Esophagus muscularis mucosa (tissue), 4 donors: Measurements from ENCODE around the gene GNAO1.

Source experiments
- EP300 ChIP-seq: sonication (generic); formaldehyde crosslinking; IDR thresholded peaks from one replicate; pipeline ENCODE4 v1.6.1; 2017; ENCODE audit warnings: antibody characterized with exemption
- POLR2A ChIP-seq: fragments of 450-650 bp; IDR thresholded peaks from one replicate; pipeline ENCODE4 v1.6.1; 2017; ENCODE audit warnings: antibody characterized with exemption, moderate library complexity, mild to moderate bottlenecking, low read depth
- POLR2AphosphoS5 ChIP-seq, 2 donors: sonication (generic); formaldehyde crosslinking; IDR thresholded peaks; one replicate each; pipeline ENCODE4 v1.6.1; 2017; ENCODE audit warnings: antibody characterized with exemption in 2 of 2
- TF ChIP-seq, protein P1 (sequence below), 3 experiments: fragments of 200-600 bp in 2 of 3; fragments of 450-650 bp in 1 of 3; sonication (generic) in 2 of 3; IDR thresholded peaks; one replicate each; pipeline ENCODE4 v1.5.1; 2017 to 2019; ENCODE audit warnings: antibody characterized with exemption in 3 of 3, mild to moderate bottlenecking in 2 of 3, moderate library complexity in 1 of 3

GRCh38 chr16:56286809-56287208 is 95.5 kb downstream of the GNAO1 start:
- TF ChIP-seq POLR2A (no peak), POLR2AphosphoS5 (IDR thresholded peaks at IDR 0.05) (no peak), EP300 (no peak)
- TF ChIP-seq, protein P1, sequence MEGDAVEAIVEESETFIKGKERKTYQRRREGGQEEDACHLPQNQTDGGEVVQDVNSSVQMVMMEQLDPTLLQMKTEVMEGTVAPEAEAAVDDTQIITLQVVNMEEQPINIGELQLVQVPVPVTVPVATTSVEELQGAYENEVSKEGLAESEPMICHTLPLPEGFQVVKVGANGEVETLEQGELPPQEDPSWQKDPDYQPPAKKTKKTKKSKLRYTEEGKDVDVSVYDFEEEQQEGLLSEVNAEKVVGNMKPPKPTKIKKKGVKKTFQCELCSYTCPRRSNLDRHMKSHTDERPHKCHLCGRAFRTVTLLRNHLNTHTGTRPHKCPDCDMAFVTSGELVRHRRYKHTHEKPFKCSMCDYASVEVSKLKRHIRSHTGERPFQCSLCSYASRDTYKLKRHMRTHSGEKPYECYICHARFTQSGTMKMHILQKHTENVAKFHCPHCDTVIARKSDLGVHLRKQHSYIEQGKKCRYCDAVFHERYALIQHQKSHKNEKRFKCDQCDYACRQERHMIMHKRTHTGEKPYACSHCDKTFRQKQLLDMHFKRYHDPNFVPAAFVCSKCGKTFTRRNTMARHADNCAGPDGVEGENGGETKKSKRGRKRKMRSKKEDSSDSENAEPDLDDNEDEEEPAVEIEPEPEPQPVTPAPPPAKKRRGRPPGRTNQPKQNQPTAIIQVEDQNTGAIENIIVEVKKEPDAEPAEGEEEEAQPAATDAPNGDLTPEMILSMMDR (IDR thresholded peaks at IDR 0.05), result no peak
